Osteocyte (in vitro differentiated cells): ENCODE measurements around the gene LRFN5. TPM values are rescaled to one million over a fixed set of nuclear protein-coding genes. Genes with fewer than 3 reads are reported as not detected.

ENCODE experiments used
- DNase-seq: peaks from one replicate; pipeline ENCODE4 v3.0.0; 2021; ENCODE audit warnings: mixed read lengths; ENCODE audit not compliant: unreplicated experiment; ENCODE audit errors: extremely low spot score
- H3K27ac Mint-ChIP-seq: one replicate; pipeline ENCODE4 v1.8.0; 2021; ENCODE audit warnings: mild to moderate bottlenecking, mixed read lengths; ENCODE audit not compliant: unreplicated experiment
- H3K27me3 Mint-ChIP-seq: one replicate; pipeline ENCODE4 v1.8.0; 2021; ENCODE audit warnings: mixed read lengths; ENCODE audit not compliant: unreplicated experiment
- H3K36me3 Mint-ChIP-seq: one replicate; pipeline ENCODE4 v1.8.0; 2021; ENCODE audit warnings: mixed read lengths; ENCODE audit not compliant: unreplicated experiment
- H3K4me1 Mint-ChIP-seq: one replicate; pipeline ENCODE4 v1.8.0; 2021; ENCODE audit warnings: mixed read lengths; ENCODE audit not compliant: unreplicated experiment
- H3K4me3 Mint-ChIP-seq: one replicate; pipeline ENCODE4 v1.8.0; 2021; ENCODE audit warnings: mild to moderate bottlenecking, moderate library complexity, mixed read lengths; ENCODE audit not compliant: unreplicated experiment
- H3K9me3 Mint-ChIP-seq: one replicate; pipeline ENCODE4 v1.8.0; 2021; ENCODE audit warnings: mixed read lengths; ENCODE audit not compliant: unreplicated experiment
- total RNA-seq: library from RNA; stranded (reverse); gene quantifications from 2 replicates; pipeline ENCODE4 v1.2.1, GENCODE V29; 2021
- TF ChIP-seq, protein P1 (sequence below): fragments of 200-600 bp; sonication (generic); IDR thresholded peaks from 2 replicates; pipeline ENCODE4 v1.5.0; 2021; ENCODE audit warnings: antibody characterized with exemption, mild to moderate bottlenecking, moderate library complexity

Gene LRFN5
- total RNA-seq, 1 donor from 2014 or later, result 0.16 TPM

DNA sequence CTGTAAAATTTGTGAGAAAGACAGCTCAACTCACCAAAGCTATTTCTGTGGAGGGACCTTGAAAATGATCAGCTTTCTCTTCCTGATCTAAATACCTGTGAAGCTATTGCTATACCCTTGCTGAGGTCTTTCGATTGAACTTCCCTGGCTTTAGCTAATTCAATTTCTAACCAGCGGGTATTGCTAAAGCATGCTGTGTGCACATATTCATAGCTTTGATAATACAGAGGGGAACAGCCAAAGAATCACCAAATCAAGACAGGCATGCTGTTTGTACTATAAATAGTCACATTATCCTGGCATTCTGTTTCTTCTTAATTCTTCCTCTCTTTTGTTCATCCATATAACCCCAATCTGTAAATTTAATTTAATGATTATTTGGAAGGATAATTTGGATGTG is 233.0 kb downstream of the LRFN5 start:
- TF ChIP-seq, protein P1, sequence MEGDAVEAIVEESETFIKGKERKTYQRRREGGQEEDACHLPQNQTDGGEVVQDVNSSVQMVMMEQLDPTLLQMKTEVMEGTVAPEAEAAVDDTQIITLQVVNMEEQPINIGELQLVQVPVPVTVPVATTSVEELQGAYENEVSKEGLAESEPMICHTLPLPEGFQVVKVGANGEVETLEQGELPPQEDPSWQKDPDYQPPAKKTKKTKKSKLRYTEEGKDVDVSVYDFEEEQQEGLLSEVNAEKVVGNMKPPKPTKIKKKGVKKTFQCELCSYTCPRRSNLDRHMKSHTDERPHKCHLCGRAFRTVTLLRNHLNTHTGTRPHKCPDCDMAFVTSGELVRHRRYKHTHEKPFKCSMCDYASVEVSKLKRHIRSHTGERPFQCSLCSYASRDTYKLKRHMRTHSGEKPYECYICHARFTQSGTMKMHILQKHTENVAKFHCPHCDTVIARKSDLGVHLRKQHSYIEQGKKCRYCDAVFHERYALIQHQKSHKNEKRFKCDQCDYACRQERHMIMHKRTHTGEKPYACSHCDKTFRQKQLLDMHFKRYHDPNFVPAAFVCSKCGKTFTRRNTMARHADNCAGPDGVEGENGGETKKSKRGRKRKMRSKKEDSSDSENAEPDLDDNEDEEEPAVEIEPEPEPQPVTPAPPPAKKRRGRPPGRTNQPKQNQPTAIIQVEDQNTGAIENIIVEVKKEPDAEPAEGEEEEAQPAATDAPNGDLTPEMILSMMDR, result no peak
- Mint-ChIP-seq H3K4me1 (no peaks in the 10 kb centered on the region), H3K36me3 (no peaks in the 10 kb centered on the region), H3K27ac (no peak overlapping the region), H3K27me3 (peaks cover 5% of the 10 kb centered on the region), H3K9me3 (no peaks in the 10 kb centered on the region), H3K4me3 (no peak overlapping the region)
- no peak for DNase-seq

- TF ChIP-seq, protein P1, result no peak
Observed at GRCh38 chr14:41859336-41859735, 252.7 kb downstream of the LRFN5 start.

DNA sequence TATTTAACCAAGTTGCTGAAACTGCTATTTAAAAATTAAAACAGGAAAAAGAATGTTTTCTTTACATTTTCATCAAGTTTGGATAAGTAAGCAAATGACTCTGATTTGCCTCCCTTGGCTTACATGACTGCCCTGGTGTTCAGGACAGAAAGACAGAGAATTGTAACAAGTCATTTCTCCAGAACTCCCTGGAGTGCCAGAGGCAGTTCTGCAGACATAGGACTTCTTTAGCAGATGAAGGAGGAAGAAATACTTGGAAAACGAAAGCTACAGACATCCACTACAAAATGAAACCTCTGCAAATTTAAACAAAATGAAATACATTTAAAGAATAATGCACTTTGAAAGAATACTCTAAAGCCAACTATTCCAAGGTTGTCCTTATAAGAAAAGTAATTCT is 253.9 kb downstream of the LRFN5 start:
- Mint-ChIP-seq H3K9me3 (no peaks in the 10 kb centered on the region), H3K4me1 (peaks cover 2% of the 10 kb centered on the region), H3K4me3 (no peak overlapping the region), H3K36me3 (no peaks in the 10 kb centered on the region), H3K27ac (no peak overlapping the region), H3K27me3 (no peaks in the 10 kb centered on the region)
- no peak for DNase-seq
- TF ChIP-seq, protein P1, result no peak

More at GRCh38 chr14:41859336-41859735, 252.7 kb downstream of the LRFN5 start:
- peaks cover 2% of the 10 kb centered on the region for H3K4me1 Mint-ChIP-seq
- H3K27ac Mint-ChIP-seq, result no peak overlapping the region
- H3K9me3 Mint-ChIP-seq, result no peaks in the 10 kb centered on the region
- DNase-seq, result no peak
- H3K4me3 Mint-ChIP-seq, result no peak overlapping the region
- no peaks in the 10 kb centered on the region for H3K36me3 Mint-ChIP-seq
- H3K27me3 Mint-ChIP-seq, result no peaks in the 10 kb centered on the region

DNA sequence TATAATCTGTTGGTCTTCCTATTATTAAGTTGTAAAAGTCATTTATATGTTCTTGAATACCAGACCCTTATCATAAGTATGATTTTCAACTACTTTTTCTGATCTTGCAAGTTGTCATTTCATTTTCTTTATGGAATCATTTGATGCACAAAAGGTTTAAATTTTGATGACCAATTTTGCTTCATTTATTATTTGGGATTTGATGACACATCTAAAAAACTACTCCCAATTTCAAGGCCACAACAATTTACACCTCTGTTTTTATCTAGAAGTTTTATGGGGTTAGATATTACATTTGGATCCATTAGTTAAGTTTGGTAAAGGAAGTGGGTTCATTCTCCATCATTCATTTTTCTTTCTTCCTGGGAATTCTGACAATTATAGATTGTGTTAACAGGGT is 259.2 kb downstream of the LRFN5 start:
- no peak for DNase-seq
- H3K4me3 Mint-ChIP-seq, result no peak overlapping the region
- no peaks in the 10 kb centered on the region for H3K27me3 Mint-ChIP-seq
- H3K36me3 Mint-ChIP-seq, result no peaks in the 10 kb centered on the region
- H3K27ac Mint-ChIP-seq, result no peak overlapping the region
- TF ChIP-seq, protein P1, result no peak
- no peaks in the 10 kb centered on the region for H3K9me3 Mint-ChIP-seq
- H3K4me1 Mint-ChIP-seq, result peaks cover 15% of the 10 kb centered on the region

DNA sequence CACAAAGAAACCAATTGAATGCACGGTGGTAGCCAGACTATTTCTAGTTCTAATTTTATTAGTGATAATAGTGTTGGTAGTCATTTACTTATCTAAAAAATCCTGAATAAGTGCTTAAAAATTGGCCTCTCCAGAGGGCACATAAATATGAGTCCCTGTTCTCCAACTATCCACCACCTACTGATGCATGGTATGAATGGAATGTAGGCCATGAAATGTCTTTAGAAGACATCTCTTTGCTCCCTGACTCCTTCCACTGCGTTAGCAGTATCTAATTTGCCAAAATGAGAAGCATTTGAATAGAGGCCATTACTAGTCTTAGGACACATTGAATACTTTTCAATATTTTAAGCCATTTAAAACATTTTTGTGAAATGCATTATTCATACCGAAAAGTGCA is 261.7 kb downstream of the LRFN5 start:
- DNase-seq, result no peak
- H3K27ac Mint-ChIP-seq, result peak overlapping the region; percentile 19
- no peak overlapping the region for H3K4me3 Mint-ChIP-seq
- TF ChIP-seq, protein P1, result no peak
- H3K9me3 Mint-ChIP-seq, result no peaks in the 10 kb centered on the region
- no peaks in the 10 kb centered on the region for H3K36me3 Mint-ChIP-seq
- peaks cover 26% of the 10 kb centered on the region for H3K4me1 Mint-ChIP-seq
- H3K27me3 Mint-ChIP-seq, result no peaks in the 10 kb centered on the region
